LNCaP clone FGC (cell line): ENCODE measurements around the gene BMPER.

ENCODE experiments used
- DNase-seq: peaks from one replicate; pipeline ENCODE4 v3.0.0-alpha.2; 2011; ENCODE audit warnings: low read depth
- H3K4me3 ChIP-seq: 2 replicates; pipeline ENCODE4 v1.5.1; 2011; ENCODE audit warnings: mild to moderate bottlenecking, low read depth, low read length, control low read depth
- TF ChIP-seq, protein P1 (sequence below): IDR thresholded peaks from 2 replicates; pipeline ENCODE4 v1.5.1; 2012; ENCODE audit warnings: mild to moderate bottlenecking; ENCODE audit not compliant: control insufficient read depth, insufficient read depth; ENCODE audit errors: extremely low read depth

Gene BMPER

DNA sequence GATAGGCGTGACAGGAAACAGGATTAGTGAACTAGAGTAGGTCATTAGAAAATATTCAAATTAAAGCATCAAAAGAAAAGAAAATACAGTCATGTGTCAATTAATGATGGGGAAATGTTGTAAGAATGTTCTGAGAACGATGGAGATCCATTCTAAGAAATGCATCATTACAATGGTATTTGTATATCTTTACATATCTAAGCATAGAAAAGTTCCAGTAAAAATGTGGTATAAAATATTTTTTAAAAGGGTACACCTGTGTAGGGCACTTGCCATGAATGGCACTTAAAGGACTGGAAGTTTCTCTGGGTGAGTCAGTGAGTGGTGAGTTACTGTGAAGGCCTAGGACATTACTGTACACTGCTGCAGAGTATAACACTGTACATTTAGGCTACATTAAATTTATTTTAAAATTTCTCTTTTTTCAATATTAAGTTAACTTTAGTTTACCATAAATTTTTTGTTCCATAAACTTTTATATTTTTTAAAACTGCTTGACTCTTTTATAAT lies 282.5 kb downstream of the BMPER start:
- TF ChIP-seq, protein P1, sequence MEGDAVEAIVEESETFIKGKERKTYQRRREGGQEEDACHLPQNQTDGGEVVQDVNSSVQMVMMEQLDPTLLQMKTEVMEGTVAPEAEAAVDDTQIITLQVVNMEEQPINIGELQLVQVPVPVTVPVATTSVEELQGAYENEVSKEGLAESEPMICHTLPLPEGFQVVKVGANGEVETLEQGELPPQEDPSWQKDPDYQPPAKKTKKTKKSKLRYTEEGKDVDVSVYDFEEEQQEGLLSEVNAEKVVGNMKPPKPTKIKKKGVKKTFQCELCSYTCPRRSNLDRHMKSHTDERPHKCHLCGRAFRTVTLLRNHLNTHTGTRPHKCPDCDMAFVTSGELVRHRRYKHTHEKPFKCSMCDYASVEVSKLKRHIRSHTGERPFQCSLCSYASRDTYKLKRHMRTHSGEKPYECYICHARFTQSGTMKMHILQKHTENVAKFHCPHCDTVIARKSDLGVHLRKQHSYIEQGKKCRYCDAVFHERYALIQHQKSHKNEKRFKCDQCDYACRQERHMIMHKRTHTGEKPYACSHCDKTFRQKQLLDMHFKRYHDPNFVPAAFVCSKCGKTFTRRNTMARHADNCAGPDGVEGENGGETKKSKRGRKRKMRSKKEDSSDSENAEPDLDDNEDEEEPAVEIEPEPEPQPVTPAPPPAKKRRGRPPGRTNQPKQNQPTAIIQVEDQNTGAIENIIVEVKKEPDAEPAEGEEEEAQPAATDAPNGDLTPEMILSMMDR = no peak
- no peak overlapping the region for H3K4me3 ChIP-seq
- no peak for DNase-seq

- TF ChIP-seq, protein P1 = no peak
- no peak overlapping the region for H3K4me3 ChIP-seq
- no peak for DNase-seq
These were observed 283.7 kb downstream of the BMPER start for GRCh38 chr7:34189031-34189430.

DNA sequence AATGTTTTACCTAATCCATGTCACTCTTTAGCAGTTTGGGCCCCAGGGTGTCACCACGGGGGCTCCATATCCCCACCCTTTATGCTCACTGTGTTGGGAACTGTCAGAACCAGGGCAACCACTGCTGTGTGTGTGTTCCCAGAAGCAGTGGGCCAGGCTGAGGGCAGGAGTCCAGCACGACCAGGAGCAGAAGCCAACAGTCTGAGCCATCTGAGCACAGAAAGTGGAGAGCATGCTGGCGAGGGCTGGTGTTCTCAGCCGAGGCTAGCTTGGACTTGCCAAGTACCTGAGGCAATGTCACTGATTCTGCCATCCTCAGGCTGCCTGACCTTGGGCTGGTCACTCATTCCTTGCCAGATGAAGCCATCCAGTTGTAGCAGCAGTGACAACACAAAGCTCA lies 285.0 kb downstream of the BMPER start:
- DNase-seq = no peak
- H3K4me3 ChIP-seq = no peak overlapping the region
- TF ChIP-seq, protein P1 = no peak

DNA sequence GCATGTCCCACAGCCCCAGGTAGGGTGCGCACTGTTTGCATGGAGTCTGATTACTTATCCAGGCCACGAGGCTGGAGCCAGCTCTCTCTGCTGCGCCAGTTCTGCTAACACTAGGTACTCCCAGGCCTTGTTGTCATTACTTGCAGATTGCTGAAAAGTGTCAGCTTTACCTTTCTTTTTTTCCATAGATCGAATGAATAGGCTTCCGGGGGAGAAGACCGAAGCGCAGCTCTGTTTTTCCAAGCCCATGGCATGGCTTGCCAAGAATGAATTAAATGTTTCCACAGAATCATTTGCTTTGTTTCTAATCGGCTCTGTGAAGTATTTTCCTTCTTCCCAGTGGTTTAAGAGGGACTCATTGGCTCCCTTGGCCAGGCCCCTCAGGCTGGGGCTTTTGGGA lies 285.8 kb downstream of the BMPER start:
- TF ChIP-seq, protein P1 = no peak
- no peak for DNase-seq
- H3K4me3 ChIP-seq = no peak overlapping the region

- TF ChIP-seq, protein P1 = no peak
- no peak for DNase-seq
- H3K4me3 ChIP-seq = no peak overlapping the region
These were observed 286.6 kb downstream of the BMPER start for GRCh38 chr7:34191771-34192479.

DNA sequence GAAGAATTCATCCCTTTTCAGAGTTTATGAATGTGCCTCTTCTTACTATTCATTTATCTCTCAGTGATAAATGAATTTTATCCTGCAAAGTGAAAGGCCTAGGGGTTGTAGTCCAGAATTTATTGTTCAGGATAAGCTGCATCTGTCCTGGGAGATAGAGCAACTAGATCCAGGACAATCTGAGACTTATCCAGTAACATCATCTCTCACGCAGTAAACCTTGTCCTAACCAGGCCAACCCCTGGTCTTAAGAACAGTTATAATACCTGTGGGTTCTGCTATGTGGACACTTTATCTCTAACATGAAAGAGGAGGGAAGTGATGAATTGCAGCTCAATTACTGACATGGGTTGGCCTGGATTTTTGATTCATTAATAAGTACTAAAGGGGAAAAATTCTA lies 287.6 kb downstream of the BMPER start:
- DNase-seq = no peak
- TF ChIP-seq, protein P1 = no peak
- no peak overlapping the region for H3K4me3 ChIP-seq

- DNase-seq = peak; percentile 79
- TF ChIP-seq, protein P1 = no peak
- no peak overlapping the region for H3K4me3 ChIP-seq
These were observed 292.9 kb downstream of the BMPER start for GRCh38 chr7:34198231-34198641.
